NK-92 (cell line): ENCODE results near the gene SPATA2L.

Experiments used
- DNase-seq: peaks from one replicate; lab custom pipeline; 2025; ENCODE audit not compliant: unreplicated experiment; lab: John Stamatoyannopoulos, UW

SPATA2L gene

DNA sequence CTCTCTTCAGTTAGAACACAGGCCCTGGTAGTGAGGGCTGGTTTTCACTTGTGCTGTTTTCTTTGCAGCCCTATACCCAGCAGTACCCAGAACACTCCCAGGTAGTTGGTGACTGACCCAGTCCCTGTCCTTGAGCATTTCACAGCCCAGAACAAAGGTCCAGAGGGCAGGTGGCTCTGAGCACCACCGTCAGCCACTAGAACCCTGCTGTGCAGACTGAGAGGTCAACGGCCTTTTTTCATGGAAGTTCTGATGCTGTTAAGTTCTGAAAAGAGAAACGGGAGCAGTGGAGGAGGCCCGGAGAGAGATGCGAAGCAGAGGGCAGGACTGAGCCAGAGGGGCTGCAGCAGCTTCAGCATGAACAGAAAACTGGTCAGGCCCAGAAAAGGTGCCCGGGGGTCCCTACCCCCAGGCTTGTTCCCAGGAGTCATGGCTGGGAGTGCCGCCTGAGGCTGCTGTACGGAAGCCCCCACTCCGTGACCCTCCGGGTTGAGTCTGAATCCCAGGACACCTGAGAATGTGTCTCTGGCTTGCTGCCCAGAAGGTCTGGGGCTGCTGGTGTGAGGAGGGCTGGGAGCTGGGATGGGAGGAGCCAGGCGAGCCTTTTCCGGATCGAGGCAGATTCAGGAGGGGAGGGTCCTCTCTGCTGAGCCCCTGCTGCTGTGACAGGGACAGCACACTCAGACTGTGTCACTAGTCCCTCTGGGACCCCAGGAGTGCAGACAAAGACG lies 28.5 kb upstream of the SPATA2L start:
- no peak for DNase-seq

DNA sequence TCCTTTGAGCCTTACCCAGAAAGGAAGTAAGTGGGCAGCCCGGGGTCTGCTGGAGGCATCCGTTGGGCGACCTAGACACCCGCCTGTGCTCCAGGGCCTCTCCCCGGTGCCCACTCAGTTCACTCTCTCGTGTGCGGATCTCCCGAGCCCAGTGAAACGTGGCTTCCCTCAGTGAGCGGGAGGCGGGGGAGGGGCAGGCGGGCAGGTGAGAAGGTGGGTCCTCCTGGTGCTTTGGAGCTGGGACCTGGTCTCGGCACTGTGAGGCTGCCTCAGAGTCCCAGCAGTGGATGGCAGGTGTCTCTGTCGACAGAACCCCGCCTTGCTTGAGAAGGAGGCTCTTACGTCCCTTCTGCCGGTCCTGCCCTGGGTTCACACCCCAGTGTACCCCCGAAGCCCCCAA lies 27.8 kb upstream of the SPATA2L start:
- DNase-seq: no peak

DNA sequence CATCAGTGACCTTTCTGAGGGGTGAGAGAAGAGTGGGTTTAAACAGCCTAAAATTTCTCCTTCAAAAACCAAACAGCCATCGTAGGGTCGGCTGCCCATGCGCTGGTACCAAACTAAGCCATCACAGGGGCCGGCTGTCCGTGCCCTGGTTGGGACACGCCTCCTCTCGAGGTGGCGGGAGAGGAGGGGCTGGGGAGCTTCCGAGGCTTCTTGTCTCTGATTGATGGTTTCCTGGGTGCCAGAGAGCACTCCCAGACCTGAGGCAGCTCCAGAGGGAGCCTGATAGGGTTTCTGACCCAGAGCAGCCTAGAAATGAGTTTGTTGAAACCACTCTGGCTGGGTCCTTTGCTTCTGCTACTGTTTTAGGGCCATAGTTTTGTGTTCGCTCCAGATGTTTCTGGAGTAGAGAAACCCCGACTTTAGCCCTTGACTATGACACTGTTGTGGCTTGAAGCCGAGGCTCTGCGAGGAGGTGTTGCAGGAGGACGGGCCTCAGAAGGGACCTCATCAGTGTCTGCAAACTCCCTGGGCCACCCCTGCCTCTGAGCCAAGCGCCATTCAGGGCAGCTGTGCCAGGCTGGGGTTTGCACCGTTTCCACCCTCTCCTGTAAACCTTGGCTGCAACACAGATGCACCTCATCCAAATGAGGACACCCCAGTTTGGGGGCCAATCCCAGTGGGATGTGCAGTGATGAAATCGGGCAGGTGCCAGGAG lies 26.1 kb upstream of the SPATA2L start:
- DNase-seq: no peak

DNA sequence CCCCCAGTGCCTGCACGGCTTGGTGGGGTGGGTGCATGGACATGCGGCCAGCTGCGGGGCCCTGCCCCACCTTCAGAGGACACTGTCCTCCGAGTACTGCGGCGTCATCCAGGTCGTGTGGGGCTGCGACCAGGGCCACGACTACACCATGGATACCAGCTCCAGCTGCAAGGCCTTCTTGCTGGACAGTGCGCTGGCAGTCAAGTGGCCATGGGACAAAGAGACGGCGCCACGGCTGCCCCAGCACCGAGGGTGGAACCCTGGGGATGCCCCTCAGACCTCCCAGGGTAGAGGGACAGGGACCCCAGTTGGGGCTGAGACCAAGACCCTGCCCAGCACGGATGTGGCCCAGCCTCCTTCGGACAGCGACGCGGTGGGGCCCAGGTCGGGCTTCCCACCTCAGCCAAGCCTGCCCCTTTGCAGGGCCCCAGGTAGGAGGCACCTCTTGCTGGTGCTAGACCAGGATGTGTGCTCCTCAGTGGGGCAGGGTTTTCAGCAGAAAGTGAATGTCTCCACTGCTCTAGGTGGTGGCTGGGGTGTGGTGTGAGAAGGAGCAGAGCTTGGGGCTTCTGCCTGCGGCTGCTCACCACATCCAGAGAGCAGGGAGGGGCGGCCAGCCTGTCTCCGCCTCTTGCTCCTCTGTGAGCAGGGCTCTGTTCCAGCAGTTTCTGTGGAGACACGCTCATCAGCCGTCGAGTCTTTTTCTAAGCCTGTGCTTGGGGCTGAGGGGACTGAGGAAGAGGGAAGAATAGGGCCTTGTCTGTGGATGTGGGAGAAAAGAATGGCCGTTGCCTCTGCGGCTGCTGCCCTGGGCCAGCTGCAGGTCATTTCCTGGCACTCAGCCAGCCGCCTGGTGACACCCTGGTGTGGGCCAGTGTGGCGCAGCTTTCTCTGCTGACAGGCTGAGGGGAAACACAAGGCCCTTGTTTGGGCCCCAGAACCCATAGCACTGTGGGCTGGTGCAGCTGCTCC lies 22.1 kb upstream of the SPATA2L start:
- DNase-seq: peak; percentile 25

DNA sequence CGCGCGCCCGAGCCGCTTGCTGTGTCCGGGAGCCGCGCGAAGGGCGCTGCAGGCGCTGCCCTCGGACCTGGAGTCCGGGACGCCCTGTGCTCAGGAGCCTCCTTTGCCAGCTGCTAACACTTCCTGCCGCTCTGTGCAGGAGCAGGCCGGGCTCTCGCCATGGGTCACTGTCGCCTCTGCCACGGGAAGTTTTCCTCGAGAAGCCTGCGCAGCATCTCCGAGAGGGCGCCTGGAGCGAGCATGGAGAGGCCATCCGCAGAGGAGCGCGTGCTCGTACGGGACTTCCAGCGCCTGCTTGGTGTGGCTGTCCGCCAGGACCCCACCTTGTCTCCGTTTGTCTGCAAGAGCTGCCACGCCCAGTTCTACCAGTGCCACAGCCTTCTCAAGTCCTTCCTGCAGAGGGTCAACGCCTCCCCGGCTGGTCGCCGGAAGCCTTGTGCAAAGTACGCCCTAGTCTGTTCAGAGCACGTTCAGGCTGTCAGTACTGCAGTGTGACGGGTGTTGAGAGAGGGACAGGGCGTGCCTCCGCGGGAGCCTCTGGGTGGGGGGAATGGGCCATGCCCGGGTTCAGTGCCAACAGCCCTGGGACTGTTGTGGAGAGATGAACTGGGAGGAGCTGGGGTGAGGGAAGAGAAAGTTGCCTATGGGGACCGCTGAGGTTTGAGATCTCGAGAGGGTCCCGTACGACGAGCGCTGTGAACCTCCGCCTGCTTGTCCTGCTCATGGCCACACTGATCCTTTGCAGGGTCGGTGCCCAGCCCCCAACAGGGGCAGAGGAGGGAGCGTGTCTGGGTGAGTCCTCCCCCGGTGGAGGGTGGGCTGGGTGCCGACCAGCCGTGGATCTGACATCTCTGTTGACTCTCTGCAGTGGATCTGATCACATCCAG lies 21.1 kb upstream of the SPATA2L start:
- no peak for DNase-seq

DNA sequence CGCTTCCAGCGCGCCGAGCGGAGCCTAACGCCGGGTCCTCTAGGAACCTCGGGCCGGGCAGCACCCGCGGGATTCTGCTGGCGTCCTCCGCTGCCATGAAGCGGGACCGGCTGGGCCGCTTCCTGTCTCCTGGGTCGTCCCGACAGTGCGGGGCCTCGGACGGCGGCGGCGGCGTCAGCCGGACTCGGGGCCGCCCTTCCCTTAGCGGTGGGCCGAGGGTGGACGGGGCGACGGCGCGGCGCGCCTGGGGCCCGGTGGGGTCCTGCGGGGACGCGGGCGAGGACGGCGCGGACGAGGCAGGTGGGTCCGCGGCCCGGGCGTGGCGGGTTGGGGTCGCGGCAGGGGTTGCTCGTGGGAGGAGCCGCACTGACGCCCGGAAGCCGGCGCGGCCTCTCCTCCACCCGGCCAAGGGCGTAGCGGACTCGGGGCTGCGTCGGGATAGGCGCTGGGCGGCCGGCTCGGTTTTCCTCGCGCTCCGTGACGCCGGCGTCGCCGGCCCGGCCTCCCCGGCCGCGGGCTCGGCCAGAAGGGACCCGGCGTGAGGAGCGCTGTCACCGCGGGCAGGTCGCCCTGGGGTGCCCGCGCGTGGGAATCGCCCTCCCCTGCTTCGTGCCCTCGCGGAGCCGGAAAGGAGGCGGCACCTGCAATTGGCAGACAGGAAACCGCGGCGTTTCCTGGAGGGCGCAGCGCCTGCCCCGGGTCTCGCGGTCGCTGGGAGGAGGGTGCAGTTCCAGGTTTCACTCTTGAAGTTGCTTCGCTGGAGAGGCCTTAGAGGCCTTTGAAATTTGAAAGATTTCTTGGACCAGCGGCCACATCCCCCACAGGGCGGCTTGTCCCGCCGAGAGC lies 20.3 kb upstream of the SPATA2L start:
- DNase-seq: peak; percentile 40

DNA sequence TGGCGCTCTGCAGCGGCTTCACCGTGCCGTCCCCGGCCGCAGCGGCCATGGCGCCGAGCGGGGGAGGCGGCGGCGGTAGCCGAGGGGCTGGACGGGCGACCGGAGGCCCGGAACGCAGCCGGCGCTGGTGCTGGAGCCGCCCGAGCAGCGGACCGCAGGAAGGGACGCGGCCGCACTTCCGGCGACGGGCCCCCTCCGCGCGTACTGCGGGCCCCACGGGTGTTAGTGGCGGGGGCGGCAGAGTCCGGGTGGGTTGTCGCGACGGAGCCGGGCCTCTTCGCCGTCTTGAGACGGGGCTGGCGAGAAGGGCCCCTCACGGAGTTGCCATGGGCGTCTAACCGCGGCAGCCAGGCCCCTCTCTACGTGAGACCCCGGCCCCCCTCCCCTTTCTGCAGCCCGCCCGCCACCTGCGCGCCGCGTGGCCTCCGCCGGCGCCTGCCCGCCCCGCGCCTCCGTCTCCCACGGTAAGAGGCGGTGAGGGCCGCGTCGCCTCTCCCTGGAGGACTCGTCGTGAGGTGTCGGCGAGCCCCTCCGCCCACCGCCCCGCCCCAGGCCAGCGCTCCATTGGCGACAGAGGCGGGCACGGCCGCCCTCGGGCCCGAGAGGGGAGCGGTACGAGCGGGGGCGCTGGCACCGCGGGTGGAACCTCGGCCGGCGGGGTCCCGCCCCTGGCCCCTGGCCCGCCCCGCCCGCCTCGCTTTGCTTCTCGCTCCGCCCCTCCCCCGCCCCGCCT lies 19.5 kb upstream of the SPATA2L start, which contains the start of the genes VPS9D1 and ZNF276:
Gene VPS9D1, minus strand, starts transcription at position 86 of the 733 bp plus-strand sequence. Its CDS starts 37 bp downstream, at position 49.
Gene ZNF276, plus strand, starts transcription at position 725 of the 733 bp plus-strand sequence. CDS start 104 bp downstream, outside the sequence.
- no peak for DNase-seq

DNA sequence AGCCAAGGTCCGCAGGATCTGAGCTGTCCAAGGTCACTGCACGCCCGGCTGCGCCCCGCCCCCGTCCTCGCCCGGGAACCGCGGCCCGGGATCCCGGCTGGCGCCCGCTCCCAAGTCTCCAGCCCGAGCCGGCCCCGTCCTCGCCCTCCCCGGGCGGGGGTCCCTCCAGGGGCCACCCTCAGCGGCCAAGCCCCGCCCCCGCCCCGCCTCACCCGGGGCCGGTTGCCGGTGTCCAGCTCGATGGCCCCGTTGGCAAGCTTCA lies 19.0 kb upstream of the SPATA2L start:
- no peak for DNase-seq

DNA sequence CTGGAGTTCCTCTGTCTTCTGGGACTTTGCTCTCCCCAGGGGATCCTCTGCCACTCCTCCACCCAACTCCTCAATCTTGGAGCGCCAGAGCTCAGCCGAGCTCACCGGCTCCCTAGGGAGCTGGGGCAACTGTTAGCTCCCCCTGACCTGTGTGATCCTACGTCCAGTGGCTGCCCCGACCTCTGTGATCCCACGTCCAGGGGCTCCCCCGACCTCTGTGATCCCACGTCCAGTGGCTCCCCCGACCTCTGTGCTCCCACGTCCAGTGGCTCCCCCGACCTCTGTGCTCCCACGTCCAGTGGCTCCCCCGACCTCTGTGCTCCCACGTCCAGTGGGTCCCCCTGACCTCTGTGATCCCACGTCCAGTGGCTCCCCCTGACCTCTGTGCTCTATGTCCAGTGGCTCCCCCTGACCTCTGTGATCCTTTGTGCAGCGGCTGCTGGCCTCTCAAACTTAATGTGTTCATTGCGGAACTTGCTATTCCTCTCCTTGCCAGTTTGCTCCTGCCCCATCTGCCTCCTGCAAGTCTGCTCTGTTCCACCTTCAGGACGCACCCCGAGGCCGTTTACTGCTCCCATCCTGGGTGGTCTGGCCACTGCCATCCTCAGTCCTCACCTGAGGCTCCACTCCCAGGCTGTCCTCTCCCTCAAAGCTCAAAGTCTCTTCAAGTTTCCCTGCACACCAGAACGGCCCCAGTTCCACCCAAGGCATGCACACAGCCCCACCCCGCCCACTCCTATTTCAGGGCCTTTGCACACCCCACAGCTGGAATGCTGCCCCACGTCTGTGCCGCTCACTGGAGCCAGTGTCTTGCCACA lies 16.4 kb upstream of the SPATA2L start:
- DNase-seq: no peak

DNA sequence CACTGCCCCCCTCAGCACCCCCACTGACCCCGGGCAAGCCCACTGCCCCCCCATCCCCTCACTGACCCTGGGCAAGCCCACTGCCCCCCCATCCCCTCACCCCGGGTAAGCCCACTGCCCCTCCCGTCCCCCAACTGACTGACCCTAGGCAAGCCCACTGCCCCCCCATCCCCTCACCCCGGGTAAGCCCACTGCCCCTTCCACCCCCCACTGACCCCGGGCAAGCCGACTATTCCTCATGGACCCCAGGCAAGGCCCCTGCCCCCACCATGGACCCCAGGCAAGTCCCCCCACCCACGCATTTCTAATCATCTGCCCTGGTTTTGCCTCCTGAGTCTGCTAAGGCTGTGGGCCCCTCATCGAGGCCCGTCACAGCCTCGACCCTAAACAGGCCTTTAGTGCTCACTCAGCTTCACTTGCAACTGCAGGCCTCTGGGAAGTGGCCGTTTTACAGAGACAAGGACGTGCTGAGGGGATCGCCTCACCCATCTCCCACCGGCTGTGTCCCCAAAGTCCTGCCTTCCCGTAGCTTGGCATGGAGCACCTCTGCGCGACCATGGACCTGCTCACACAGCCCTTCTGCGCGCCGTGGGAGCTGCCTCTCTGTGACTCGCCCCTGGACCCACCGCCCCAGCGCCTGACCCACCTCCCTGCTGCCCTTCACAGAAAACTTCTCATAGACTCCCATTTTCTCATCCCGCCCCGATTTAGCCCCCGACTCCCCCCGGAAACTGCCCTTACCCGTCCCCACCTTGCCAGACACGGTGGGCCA lies 15.6 kb upstream of the SPATA2L start:
- no peak for DNase-seq

DNA sequence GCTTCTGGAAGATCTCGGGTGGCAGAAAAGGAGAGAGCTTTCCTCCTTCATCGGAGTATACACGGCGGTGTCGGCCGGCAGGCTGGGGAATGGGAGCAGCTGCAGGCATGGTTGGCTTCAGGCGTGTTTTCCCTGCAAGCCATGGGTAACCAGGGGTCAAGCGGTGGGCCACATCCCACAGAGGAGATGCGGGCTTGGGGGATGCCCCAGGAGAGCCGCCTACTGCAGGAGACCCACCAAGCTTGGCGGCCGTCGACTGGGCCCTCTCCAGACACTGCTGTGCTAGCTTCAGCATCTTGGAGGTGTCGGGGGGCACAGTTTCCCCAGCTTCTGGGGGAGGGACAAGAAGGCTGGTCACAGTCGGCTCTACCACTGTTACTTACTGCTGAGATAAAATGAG lies 15.0 kb upstream of the SPATA2L start:
- no peak for DNase-seq

DNA sequence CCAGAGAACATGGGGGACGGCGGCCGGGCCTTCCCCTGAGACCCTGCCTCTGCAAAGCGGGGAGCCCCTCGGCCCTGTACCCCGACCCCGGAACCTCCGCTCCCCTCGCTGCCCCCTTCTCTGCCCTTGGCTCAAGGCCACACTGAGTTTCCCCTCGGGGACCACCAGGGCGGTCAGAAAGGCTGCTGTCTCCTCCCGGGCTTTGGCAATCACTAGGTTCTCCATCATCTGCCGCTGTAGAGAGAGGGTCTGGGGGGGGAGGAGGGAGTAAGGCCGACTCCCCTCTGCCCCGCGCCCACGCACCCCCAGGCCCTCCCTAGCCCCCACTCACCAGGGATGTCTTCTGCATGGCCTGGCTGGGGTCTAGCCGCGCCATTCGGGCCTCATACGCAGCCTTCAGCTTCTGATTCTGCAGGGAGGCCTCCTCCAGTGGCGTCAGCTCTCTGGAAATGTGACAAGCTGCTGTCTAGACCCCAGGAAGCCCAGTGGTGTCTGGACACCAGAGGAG lies 10.8 kb upstream of the SPATA2L start:
- DNase-seq: no peak

DNA sequence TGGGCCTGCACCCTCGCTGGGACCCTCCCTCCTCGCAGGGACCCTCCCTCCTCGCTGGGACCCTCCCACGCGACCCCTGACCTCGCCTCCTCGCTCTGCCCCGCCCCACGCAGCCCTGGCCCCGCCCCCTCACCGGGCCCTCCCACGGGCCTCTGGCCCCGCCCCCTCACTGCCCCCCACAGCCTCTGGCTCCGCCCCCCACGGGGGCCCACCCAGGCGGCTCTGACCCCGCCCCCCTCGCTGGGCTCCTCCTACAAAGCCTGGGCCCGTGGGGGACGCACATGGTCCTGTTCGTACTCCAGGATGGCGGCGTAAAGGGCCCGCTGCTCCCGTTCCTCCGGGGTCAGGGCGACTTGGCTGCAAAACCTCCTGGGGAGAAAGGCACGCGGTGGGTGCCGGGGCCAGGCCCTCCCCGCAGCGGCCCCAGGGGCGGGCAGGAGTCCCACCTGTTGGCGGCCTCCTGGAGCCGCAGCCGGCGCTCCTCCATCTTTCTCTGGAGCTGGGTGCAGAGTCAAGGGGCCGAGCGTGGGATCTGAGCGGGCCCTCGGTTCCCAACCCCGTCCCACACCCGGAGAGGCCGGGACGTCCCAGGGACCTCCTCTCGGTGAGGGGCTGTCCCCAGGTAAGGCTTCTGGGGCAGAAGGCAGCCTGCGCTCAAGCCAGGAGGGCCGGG lies 10.2 kb upstream of the SPATA2L start:
- DNase-seq: no peak

DNA sequence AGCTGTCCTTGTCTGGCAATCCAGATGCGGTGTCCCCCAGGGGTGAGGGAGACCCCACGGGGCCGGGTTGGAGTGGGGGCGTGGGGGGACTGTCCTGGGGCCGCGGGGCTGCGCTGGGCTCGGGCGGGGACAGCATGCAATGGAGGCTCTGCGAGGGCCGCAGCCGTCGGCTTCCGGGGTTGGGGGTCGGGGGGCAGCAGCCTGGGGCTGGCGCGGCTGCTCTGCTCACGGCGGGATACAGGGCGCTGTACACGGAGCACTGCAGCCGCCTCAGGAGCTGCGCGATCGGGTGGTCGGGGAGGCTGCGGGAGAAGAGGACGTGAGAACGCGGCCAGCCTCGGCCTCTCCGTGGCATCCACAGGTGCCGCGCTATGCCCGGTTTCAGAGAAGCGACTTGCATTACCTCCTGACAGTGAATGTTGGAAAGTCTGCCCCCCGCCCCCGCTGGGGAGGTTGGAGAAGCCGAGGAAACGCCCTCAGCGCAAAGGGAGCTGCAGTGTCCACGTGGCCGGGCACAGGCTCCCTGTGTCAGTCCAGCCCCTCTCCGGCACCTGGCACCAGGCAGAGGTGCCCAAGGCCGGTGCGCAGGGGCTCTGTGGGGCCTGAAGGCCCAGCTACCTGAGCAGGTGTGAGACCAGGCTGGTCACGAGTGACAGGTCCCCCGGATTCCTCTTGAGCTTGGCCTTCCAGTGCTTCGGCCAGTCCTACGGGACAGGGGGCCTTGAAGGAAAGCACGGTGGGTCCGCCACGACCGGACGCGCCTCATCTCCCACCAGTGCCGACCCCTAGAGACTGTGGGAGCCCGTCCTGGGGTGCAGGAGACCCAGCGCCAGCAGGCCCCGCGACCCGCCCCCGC lies 9.4 kb upstream of the SPATA2L start:
- no peak for DNase-seq

DNA sequence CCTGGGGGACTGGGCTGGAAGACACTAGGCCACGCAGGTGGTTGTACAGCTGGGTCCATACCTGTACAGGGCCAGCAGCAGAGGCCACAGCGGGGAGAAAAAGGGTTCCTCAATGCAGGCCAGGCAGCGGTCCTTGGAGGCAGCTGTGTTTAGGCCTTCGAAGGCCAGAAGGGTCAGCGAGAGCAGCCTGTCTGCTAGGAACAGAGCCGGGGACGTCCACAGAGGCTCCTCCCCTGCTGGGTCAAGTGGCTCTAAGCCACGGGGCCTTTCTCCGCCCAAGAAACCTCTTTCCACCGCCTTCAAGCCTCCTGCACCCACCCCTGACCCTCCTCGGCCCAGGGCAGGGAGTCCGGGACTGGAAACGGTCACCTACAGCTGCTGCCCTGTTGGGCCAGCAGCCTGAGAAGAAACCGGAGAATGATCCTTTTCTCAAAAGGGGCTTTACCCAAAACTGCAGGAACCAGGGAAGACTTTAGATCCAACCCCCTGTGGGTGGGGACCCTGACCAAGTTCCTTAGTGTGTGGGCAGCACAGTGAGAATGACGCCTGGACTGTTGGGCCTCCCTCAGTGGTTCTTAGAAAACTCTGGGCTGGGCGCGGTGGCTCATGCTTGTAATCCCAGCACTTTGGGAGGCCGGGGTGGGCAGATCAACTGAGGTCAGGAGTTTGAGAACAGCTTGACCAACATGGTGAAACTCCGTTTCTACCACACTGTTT lies 8.4 kb upstream of the SPATA2L start:
- no peak for DNase-seq
